Neural progenitor cell (in vitro differentiated cells): ENCODE measurements around the gene CEP295NL. TPM values are rescaled to one million over a fixed set of nuclear protein-coding genes. Genes with fewer than 3 reads are reported as not detected.

ENCODE experiments used
- DNase-seq: peaks from one replicate; pipeline ENCODE4 v3.0.0-alpha.2; 2016; ENCODE audit warnings: low spot score
- H2AFZ ChIP-seq: fragments of 200-600 bp; sonication (generic); replicated peaks from 2 replicates; pipeline ENCODE4 v1.6.1; 2016; ENCODE audit warnings: antibody characterized with exemption
- H3F3A ChIP-seq: fragments of 200-600 bp; sonication (generic); 2 replicates; pipeline ENCODE4 v1.6.1; 2016; ENCODE audit warnings: antibody characterized with exemption, low read depth
- H3K27ac ChIP-seq: fragments of 200-600 bp; sonication (generic); 2 replicates; pipeline ENCODE4 v1.5.1; 2016; ENCODE audit warnings: mild to moderate bottlenecking
- H3K27me3 ChIP-seq: fragments of 200-600 bp; sonication (generic); 2 replicates; pipeline ENCODE4 v1.6.1; 2016; ENCODE audit warnings: mild to moderate bottlenecking, moderate library complexity
- H3K36me3 ChIP-seq: fragments of 200-600 bp; sonication (generic); 2 replicates; pipeline ENCODE4 v1.5.1; 2016
- H3K4me1 ChIP-seq: fragments of 200-600 bp; sonication (generic); 2 replicates; pipeline ENCODE4 v1.6.1; 2016; ENCODE audit warnings: mixed run types
- H3K4me2 ChIP-seq: fragments of 200-600 bp; sonication (generic); 2 replicates; pipeline ENCODE4 v1.6.1; 2016
- H3K4me3 ChIP-seq: fragments of 200-600 bp; sonication (generic); 2 replicates; pipeline ENCODE4 v1.5.1; 2016
- H3K79me2 ChIP-seq: fragments of 200-600 bp; sonication (generic); 2 replicates; pipeline ENCODE4 v1.6.1; 2016; ENCODE audit warnings: low read depth
- H3K9ac ChIP-seq: fragments of 200-600 bp; sonication (generic); 2 replicates; pipeline ENCODE4 v1.6.1; 2016
- H3K9me3 ChIP-seq: fragments of 200-600 bp; sonication (generic); 2 replicates; pipeline ENCODE4 v1.5.1; 2016; ENCODE audit warnings: low read depth
- H4K20me1 ChIP-seq: fragments of 200-600 bp; sonication (generic); 2 replicates; pipeline ENCODE4 v1.6.1; 2016; ENCODE audit warnings: low read depth
- H3K27ac Mint-ChIP-seq: 3 replicates; pipeline ENCODE4 v1.8.0; 2021; ENCODE audit warnings: mixed read lengths
- H3K27me3 Mint-ChIP-seq: 2 replicates; pipeline ENCODE4 v1.8.0; 2022; ENCODE audit warnings: low read depth, mild to moderate bottlenecking, inconsistent platforms, moderate library complexity, mixed read lengths; ENCODE audit not compliant: insufficient read depth
- H3K36me3 Mint-ChIP-seq: 3 replicates; pipeline ENCODE4 v1.8.0; 2021; ENCODE audit warnings: mixed read lengths
- H3K4me1 Mint-ChIP-seq: 3 replicates; pipeline ENCODE4 v1.8.0; 2021; ENCODE audit warnings: mixed read lengths
- H3K4me3 Mint-ChIP-seq: 3 replicates; pipeline ENCODE4 v1.8.0; 2021; ENCODE audit warnings: mild to moderate bottlenecking, moderate library complexity, mixed read lengths
- H3K9me3 Mint-ChIP-seq: 3 replicates; pipeline ENCODE4 v1.8.0; 2020; ENCODE audit warnings: mixed read lengths
- CTCF ChIP-seq: fragments of 200-600 bp; sonication (generic); IDR thresholded peaks from 2 replicates; pipeline ENCODE4 v1.5.1; 2017; ENCODE audit warnings: antibody characterized with exemption, mild to moderate bottlenecking
- EZH2 ChIP-seq: fragments of 200-600 bp; sonication (generic); IDR thresholded peaks from 2 replicates; pipeline ENCODE4 v1.6.1; 2017; ENCODE audit warnings: antibody characterized with exemption, mild to moderate bottlenecking, moderate library complexity
- EZH2phosphoT487 ChIP-seq: fragments of 200-600 bp; sonication (generic); IDR thresholded peaks from 2 replicates; pipeline ENCODE4 v1.6.1; 2017; ENCODE audit warnings: antibody characterized with exemption
- total RNA-seq: library from RNA; depleted of rRNA; stranded (reverse); fragments of >200 nt; gene quantifications from 2 replicates; pipeline ENCODE4 v1.2.3, GENCODE V29; 2015; ENCODE audit warnings: low replicate concordance

Gene CEP295NL
- total RNA-seq, 1 donor from 2014 or later = 0.39 TPM

- Histone ChIP-seq H3K36me3 (no peaks in the 10 kb centered on the region), H3F3A (peaks cover 22% of the 10 kb centered on the region), H2AFZ (no peak overlapping the region)
Measured at GRCh38 chr17:78884148-78884825, 18.7 kb downstream of the CEP295NL start.

DNA sequence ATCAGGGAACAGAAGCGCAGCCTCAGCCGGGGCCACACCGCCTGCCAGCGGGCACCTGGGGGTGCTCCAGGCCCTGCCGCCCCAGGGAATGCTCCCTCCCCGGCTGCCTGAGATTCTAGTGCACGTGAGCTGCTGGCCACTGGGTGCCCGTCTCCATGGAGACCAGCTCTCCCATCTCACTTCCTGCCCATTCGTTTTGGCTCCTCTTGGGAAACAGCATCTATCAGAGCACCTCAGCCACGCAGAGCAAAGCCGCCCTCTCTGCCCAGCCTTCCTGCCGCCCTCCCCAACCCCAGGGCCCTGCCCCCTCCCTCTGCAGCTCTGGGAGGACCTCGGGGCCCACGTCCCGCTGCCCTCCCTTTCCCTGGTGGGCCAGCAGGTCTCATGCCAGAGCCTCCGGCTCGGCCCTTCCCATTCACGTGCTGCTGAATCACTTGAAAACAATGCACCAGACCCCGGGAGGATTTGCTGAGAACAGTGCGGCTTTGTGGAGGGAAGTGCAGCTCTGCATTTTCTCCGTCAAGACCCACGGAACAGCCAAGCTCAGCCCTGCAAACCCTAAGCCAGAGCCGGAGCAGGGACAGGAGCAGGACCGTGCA is 19.4 kb downstream of the CEP295NL start:
- no peak overlapping the region for H2AFZ ChIP-seq
- H3K4me1 Mint-ChIP-seq = peaks cover 63% of the 10 kb centered on the region
- H3K9me3 ChIP-seq = no peaks in the 10 kb centered on the region
- peak overlapping the region; percentile 62 for H3K4me2 ChIP-seq
- H3K4me3 ChIP-seq = peak overlapping the region; percentile 9
- peak overlapping the region; percentile 91 for H3K27ac Mint-ChIP-seq
- peaks cover 27% of the 10 kb centered on the region for H3K79me2 ChIP-seq
- H3K9me3 Mint-ChIP-seq = no peaks in the 10 kb centered on the region
- peak overlapping the region; percentile 77 for H3K27ac ChIP-seq
- no peak overlapping the region for H3K9ac ChIP-seq
- peaks cover 22% of the 10 kb centered on the region for H3F3A ChIP-seq
- H3K27me3 ChIP-seq = no peaks in the 10 kb centered on the region
- peak overlapping the region; percentile 78 for H3K4me3 Mint-ChIP-seq
- TF ChIP-seq EZH2phosphoT487 = no peak
- peak; percentile 7 for TF ChIP-seq CTCF
- H3K36me3 Mint-ChIP-seq = peaks cover 10% of the 10 kb centered on the region
- H3K27me3 Mint-ChIP-seq = peaks cover 9% of the 10 kb centered on the region
- peaks cover 24% of the 10 kb centered on the region for H4K20me1 ChIP-seq
- no peaks in the 10 kb centered on the region for H3K36me3 ChIP-seq
- peaks cover 31% of the 10 kb centered on the region for H3K4me1 ChIP-seq
- peak; percentile 90 for DNase-seq

More at GRCh38 chr17:78884148-78884825, 18.7 kb downstream of the CEP295NL start:
- no peak for TF ChIP-seq CTCF
- no peak for TF ChIP-seq EZH2phosphoT487
- no peak for TF ChIP-seq EZH2
- Mint-ChIP-seq H3K4me3 (peak overlapping the region; percentile 77), H3K36me3 (peaks cover 7% of the 10 kb centered on the region), H3K27ac (peak overlapping the region; percentile 93), H3K9me3 (no peaks in the 10 kb centered on the region), H3K4me1 (peaks cover 56% of the 10 kb centered on the region), H3K27me3 (peaks cover 7% of the 10 kb centered on the region)
- Histone ChIP-seq H3K9me3 (no peaks in the 10 kb centered on the region), H3K4me3 (peak overlapping the region; percentile 9), H3K79me2 (peaks cover 27% of the 10 kb centered on the region), H3K4me1 (peaks cover 30% of the 10 kb centered on the region), H3K9ac (no peak overlapping the region), H3K4me2 (peak overlapping the region; percentile 62), H4K20me1 (peaks cover 26% of the 10 kb centered on the region), H3K27me3 (no peaks in the 10 kb centered on the region), H3K27ac (peak overlapping the region; percentile 77)
- DNase-seq = peak; percentile 41

DNA sequence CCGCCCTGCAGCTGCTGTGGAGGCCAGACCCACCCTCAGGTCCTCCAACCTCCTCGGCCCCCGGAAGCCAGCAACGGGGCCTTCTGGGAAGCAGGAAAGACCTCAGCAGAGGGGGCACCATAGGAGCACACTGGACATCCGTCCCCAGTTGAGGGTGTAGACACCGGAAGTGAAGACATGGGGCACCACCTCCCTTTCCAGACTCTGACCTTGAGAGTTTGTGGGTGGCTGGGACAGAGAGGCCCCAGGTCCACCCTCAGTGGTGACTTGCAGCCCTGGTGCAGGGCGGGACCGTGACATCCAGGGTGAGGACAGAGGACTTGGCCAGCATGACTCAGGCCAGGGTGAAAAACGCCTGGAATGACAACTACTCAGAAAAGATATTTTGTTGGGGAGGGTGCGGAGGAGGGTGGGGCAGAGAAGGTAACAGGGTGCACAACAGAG is 19.9 kb downstream of the CEP295NL start:
- peak overlapping the region; percentile 9 for H3K4me3 ChIP-seq
- peaks cover 65% of the 10 kb centered on the region for H3K4me1 Mint-ChIP-seq
- H3K36me3 Mint-ChIP-seq = peaks cover 10% of the 10 kb centered on the region
- peaks cover 27% of the 10 kb centered on the region for H3K79me2 ChIP-seq
- peaks cover 9% of the 10 kb centered on the region for H3K27me3 Mint-ChIP-seq
- peak overlapping the region; percentile 78 for H3K4me3 Mint-ChIP-seq
- peak overlapping the region; percentile 88 for H3K27ac Mint-ChIP-seq
- no peak overlapping the region for H3K9ac ChIP-seq
- no peaks in the 10 kb centered on the region for H3K9me3 Mint-ChIP-seq
- H4K20me1 ChIP-seq = peaks cover 24% of the 10 kb centered on the region
- H3K4me1 ChIP-seq = peaks cover 31% of the 10 kb centered on the region
- H3K36me3 ChIP-seq = no peaks in the 10 kb centered on the region
- H2AFZ ChIP-seq = no peak overlapping the region
- TF ChIP-seq EZH2phosphoT487 (no peak), EZH2 (no peak), CTCF (no peak)
- H3K27ac ChIP-seq = no peak overlapping the region
- no peaks in the 10 kb centered on the region for H3K27me3 ChIP-seq
- DNase-seq = no peak
- peaks cover 22% of the 10 kb centered on the region for H3F3A ChIP-seq
- no peaks in the 10 kb centered on the region for H3K9me3 ChIP-seq
- peak overlapping the region; percentile 62 for H3K4me2 ChIP-seq
